HG02973 (cell line): ENCODE measurements around the gene FAM163B.

Experiments
- ATAC-seq: cut with Tn5 transposase; IDR thresholded peaks from one replicate; pipeline ENCODE4 v1.9.1; 2021; ENCODE audit warnings: moderate library complexity; ENCODE audit not compliant: unreplicated experiment

FAM163B gene

DNA sequence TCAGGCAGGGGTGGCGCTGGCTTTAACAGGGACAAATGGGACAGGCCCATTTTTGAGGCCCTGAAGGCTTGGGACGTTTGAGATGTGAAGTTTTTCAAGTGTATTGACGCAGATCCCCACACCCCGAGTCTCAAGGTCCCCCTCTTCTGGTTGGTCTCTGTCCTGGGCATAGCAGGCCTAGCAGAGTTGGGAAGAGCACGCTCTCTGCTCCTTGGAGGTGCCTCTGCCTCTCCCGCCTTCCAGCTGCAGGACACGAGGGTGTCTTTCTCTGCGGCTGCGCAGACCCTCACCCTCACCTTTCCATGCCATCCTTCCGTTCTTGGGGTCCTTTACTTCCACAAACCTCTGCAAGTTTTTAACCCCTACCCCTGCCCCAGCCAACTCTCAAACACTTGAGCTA lies 56.1 kb downstream of the FAM163B start:
- no peak for ATAC-seq

DNA sequence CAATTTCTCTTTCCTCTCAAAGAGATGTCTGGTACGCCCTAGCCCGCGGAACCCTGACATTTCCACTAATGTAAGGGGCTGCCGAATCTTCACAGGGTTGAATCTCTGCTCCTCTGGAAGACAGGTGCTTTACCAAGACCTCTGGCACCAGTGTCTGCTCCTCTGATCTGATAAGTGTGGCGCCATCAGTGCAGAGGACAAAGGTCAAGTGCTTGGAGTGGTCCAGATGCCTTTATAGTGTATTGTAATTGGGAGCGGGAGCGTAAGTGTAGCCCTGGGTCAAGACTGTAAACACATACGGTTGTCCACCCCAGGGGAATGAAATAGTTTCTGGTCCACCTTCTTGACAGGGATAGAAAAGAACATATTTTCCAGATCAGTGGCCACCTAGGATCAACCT lies 57.0 kb downstream of the FAM163B start:
- no peak for ATAC-seq

DNA sequence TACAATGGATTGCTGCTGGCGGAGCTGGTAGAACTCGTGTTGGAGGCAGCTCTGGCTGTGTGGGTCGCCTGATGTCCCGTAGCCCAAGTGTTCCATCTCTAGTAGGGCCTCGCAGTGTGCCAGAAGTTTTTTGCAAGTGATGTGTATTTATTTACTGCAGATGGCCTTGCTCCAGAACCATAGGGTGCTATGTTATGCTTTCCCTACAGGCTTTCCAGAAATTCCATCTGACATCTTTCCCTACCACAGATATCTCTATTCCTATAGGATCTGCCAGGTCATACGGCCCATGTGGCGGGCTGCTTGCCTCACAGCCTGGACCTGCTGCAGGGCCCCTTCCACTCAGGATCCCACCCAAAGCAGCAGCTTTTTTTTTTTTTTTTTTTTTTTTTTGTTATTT lies 57.7 kb downstream of the FAM163B start:
- ATAC-seq: no peak

DNA sequence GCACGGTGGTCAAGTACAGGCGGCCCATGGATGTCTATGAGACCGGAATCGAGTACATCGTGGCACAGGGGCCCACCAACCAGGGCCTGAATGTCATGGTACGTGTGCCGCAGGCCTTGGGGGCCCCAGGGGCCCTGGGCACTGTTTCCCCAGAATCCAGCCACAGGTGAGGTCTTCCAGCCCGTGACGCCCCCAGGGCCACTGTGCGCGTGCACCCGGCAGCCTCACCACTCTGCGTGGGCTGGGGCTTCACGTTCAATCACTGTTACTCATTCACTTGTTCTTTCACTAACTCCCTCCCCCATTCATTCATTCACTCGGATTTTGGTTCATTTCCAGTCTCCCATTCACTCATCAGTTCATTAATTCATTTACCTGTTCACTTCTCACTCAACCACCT lies 62.1 kb downstream of the FAM163B start:
- ATAC-seq: no peak

DNA sequence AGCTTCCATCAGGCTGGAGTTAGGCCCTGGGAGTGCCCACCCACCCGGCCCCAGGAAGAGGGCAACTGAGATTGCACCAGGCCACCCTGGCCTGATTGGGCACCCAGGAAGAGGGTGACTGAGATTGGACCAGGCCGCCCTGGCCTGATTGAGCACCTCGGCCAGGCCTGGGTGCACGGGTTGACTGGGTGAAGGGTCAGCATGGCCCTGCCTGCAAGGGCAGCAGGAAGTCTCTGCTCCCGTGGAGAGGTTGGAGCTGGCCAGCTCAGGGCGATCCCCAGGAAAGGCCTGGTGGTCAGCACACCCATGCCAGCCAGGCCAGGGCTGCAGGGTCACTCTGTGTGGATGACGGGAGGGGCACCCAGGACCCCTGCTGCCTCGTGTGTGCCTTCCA lies 62.9 kb downstream of the FAM163B start:
- ATAC-seq: no peak

DNA sequence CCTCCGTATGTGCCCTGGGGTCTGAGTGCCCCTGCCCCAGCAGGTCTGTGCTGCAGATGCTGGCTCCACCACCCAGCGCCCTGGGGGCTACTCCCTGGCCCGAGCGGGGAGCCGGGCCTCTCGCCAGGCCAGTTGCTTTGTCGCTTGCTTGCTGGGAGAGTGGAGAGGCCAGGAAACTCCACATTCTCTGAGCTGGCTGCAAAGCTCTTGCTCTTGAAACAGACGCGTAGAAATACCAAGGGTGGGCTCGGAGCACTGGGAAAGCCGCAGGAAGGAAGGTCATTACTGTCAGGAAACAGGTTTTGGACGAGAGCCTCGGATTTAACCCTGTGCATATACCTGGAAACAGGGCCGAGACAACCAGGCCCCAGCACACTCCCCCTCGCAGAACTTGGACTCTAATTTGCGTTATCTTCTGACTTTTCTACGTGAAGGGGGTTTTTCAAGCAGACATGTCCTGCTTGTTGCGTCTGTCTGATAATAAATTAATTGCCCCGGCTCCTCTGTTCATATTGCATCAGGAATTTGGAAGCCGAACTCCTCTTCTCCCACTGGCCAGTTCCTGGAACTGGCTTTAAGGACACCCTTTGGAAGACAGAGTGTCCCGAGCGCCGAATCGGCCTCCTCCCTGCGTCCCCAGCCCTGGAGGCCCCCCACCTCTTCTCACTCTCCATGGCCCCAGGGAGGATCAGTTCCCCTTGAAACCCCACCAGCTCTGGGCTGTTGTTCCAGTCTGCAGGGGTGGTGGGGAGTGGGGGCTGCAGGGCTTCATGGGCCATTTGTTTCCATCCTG lies 63.5 kb downstream of the FAM163B start:
- no peak for ATAC-seq

DNA sequence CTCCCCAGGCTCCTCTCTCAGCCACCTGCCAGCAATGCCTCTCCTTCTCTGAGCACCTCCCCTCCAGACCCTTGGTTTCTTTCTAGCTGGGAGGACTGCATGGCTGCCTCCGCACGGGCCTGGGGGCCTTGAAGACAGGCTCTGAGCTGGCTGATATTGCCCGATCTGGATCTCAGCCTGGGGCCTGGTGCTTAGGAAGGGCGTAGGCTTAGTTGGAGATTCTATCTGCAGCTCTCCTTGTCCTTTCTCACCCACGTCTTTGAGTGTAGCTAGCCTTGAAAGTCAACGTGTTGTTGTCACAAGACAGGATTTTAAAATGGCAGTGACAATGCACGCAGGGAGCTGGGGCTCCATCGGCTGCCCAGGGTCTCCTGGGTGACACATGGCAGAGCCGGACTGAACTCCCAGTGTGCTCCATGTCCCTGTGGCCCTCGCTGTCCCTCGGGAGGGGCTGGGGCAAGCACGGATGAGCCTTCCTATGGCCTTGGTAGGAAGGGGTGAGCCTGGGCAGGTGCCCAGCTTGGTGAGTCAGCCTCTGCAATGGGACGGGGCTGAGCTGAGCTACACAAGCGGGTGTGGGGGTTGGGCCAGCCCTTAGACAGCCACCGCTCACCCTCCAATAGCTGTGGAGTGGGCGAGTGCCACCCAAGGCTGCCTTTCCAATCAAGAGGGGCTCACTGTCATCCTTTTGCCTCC lies 65.3 kb downstream of the FAM163B start:
- ATAC-seq: no peak

DNA sequence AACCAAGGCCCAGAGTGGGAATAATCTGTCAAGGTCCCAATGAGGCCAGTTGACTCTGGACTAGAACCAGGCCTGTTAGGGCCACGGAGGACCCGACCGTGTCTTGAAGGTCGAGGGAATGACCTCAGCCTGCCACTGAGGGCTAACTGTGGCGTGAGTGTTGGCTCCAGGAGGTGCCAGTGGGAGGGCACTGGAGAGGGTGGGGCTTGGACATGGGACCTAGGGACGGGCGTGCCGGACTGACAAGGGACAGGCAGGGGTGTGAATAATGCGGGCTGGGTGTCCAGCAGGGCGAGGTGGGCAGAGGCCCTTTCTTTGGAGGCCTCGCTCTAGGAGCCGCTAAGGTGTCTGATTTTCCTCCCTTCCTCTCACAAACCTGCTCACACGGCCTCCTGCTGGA lies 67.2 kb downstream of the FAM163B start:
- ATAC-seq: no peak

DNA sequence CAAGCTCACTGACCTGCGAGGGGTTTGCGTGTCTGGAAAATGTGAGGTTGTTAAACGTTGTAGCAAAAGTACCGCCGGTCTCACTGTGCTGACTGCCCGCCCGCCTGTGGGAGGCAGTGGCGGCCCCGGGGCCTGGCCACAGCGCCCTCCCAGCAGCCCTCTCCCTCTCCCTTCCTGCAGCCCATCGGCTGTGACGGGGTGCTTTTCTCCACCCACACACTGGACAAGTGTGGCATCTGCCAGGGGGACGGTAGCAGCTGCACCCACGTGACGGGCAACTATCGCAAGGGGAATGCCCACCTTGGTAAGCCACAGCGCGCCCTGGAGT lies 68.5 kb downstream of the FAM163B start:
- ATAC-seq: no peak

DNA sequence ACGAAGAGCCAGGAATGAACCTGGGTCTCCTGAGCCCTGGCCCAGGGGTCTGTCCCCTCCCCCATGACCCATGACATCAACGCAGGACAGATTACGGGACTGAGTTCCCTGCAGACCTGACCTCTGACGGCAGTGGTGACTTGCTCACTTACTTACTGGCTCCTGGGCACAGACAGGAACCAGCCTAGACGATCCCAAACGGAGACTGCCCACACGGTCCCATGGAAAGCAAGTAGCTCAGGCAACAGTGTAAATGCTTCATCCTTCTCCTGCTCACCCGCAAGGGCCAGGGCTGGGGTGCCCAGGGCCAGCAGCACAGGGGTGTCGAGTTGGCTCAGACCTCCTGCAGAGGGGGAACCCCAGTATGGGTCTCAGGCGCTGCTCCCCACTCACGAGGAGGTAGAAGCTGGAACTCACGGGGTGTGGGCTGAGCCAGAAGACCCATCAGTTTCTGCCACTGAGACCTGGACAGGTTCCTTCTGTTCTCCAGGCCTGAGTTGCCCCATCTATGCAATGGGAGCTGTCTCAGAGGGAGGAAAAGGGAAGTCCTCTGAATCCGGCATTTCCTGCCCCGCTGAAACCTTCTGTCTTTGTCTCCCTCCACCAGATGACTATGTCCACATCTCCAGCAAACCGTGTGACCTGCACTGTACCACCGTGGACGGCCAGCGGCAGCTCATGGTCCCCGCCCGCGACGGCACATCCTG lies 69.0 kb downstream of the FAM163B start:
- no peak for ATAC-seq

DNA sequence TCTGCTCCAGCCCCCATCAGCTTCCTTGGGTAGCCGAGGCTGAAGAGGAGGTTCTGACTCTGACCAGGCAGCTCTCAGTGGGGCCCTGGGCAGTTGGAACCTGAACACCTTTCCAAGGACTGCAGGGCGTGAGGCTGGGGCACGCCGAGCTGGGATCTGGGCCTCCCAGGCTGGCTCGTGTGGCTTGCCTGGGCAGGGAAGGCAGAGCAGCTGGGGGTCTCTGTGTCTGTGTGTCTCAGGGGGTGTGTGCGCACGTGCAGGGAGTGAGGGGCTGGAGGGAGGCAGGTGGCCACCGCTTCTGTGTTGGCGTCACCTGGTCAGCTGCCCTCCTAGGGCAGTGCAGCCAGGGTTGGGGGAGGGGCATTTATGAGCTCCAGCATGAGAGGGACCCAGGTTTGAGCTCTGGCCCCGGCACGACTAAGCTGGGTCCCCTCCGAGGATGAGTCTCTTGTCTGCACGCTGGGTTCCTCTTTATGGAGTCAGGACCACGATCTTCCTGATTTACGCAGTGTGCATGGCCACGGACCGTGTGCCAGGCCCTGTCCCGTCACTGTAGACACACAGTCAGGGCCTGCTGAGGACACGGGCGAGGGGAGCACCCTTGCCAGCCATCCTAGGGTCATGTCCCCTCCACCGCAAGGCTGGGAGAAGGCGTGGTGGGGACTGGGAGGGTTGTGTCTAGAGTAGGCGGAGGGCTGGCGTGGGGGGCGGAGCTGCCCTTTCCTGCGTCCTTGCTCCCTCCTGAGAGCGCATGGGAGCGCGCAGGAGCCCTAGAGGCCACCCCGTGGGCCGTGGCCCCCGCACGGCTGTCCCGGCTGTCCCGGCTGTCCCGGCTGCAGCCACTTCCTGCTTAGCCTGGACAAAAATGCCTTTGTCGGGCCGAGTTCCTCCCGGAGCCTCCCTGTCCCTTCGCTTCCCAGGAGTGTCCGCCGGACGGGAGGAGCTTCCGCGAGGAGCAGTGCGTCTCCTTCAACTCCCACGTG lies 70.0 kb downstream of the FAM163B start:
- no peak for ATAC-seq

DNA sequence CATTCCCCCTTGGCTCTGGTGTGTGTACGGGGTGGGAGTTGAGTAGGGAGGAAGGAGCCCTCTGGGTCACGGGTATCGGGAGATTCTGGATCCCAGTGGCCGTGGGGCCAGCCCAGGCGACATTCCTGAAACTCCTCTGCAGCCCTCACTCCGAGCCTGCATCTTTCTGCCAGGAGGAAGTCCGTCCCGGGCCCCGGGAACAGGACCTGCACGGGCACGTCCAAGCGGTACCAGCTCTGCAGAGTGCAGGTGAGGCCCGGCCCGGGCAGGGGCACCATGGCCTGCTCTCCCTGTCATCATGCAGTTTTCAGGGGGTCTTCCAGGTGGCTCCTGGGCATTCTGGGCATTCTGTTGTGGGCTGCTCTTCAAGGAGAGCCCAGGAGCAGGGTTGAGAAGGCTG lies 71.0 kb downstream of the FAM163B start:
- ATAC-seq: no peak

DNA sequence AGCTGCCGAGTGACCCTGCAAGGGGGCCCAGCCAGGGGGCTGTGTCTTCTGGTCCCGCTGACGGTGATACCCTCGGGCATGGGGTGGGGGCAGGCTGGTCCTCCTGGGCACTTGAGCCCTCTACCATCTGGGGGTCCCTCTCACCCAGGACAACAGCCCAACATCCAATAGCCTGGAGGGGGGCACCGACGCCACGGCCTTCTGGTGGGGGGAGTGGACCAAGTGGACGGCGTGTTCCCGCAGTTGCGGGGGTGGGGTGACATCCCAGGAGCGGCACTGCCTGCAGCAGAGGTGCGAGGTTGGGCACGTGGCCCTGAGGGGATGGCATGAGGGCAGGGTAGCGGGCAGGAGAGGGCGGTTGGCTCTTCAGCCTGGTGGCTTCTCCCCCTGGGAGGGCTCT lies 71.9 kb downstream of the FAM163B start:
- ATAC-seq: no peak

DNA sequence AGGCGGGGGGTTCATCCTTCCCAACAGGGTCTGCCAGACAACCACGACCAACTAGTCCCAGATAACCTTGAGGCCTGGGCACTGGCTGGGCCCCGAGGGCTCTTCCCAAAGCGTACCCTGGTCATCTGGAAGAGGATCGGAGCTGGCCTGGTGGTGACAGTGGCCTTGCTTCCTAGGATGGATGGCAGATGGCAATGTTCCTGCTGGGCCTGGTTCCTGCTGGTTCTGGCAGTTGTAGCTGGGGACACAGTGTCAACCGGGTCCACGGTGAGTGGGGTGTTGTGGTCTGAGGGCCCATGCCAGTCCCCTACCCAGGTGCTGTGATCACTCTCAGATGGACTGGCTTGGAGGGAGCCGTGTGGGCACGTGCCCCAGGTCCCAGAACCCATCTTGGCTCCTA lies 72.7 kb downstream of the FAM163B start:
- ATAC-seq: no peak

DNA sequence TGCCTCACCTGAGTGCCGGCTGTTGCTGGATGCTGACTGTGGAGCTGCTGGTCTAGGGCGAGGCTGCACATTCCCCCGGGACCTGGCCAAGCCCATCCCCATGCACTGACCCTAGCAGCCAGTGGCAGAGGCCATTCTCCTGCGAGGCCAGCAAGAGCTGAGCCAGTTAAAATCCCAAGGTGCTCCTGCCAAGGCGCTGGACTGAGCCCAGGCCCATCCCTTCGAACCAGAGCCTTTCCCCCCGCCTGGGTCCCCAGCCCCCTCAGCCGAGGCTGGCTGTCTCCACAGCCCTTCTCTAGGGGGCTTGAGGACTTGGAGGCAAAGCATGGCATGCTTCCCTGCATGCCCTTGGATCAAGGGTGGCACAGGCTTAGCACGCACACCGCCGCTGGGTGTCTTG lies 73.1 kb downstream of the FAM163B start:
- no peak for ATAC-seq

DNA sequence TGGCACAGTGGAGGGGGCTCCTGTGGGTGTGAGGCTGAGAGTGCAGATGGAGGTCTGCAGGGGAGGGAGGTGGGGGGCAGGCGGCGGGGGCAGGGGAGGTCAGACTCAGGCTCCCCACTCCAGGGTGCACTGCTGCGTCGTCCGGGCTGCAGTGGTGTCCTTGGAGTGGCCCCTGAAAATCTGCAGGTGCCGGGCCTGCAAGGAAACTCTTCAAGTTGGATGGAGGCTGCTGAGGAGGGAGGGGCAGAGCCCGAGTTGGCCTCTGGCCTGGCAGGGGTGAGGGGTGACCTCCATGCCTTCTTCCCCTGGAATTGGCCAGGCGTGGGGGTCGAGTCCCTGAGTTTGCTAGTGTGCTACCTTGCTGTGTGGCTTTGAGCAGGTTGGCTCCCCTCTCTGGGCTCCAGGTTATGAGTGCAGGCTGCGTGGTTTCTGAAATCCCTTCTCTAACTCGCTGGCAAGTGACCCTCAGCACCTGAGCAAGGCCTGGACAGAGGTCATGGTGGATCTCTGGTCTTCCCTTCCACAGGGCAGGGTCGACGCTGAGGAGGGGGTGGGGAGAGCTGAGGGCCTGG lies 73.8 kb downstream of the FAM163B start:
- no peak for ATAC-seq

DNA sequence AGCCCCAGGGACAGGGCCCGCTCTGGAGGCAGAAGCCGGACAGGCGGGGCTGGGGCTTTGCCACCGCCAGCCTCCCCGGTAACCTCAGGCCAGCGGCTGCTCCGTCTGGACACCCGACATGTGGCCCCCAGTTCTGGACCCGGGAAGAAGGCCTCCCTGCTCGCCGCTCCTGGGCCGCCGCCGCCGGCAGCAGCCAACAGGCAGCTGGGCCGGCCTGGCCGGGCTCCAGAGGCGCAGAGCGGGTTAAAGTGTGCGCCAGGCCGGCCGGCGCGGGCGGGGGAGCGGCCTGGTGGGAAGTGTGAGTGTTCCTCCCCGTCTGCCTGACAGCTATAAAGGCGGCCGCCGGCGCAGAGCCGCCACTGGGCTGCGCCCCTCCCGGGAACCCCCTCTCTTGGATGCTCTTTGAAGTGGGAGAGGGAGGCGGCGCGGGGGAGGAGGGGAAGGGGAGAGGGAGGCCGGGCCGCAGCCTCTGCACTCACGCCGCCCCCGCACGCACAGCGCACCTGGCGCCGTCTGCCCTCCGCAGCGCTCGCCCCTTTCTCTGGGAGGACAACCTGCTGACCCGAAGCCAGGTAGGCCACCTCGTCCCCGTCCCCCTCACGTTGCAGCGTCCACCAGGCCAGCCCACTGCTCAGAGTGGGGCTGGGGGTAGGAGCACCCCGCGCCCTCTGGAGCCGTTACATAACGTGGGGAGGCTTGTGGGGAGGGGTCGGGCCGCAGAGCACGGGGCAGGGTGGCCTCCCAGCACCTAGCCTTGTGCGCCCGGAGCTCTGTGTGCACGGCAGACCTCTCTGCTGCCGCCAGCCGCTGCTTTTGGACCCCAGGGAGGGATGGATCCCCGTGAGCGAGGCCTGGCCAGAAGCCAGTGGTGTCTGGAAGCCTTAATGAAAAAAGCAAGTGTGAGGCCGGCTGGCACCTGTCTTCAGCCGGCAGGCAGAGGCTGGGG lies 74.6 kb downstream of the FAM163B start, which contains the start of gene ADAMTSL2:
Gene ADAMTSL2, plus strand, starts transcription at position 359 of the 946 bp plus-strand sequence. CDS start 2,009 bp downstream, outside the sequence.
- no peak for ATAC-seq

DNA sequence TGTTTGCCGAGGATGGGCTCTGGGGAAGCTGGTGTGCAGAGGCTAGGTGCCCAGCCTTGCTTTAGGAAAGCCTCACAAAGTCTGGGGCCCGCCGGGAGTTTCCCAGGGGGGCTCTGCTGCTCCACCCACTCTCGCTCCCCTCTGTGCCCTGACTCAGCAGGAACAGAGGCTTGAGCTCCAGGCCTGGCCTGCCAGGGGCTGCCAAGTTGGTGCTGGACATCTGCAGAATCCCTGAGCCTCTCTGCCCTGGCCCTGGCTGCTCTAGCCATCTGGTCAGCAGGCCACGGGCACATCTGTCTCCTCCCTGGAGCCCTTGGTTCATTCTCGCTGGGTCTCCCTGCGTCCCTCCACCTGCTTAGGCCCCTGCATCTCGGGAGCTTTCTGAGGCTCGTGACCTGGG lies 75.3 kb downstream of the FAM163B start:
- no peak for ATAC-seq

DNA sequence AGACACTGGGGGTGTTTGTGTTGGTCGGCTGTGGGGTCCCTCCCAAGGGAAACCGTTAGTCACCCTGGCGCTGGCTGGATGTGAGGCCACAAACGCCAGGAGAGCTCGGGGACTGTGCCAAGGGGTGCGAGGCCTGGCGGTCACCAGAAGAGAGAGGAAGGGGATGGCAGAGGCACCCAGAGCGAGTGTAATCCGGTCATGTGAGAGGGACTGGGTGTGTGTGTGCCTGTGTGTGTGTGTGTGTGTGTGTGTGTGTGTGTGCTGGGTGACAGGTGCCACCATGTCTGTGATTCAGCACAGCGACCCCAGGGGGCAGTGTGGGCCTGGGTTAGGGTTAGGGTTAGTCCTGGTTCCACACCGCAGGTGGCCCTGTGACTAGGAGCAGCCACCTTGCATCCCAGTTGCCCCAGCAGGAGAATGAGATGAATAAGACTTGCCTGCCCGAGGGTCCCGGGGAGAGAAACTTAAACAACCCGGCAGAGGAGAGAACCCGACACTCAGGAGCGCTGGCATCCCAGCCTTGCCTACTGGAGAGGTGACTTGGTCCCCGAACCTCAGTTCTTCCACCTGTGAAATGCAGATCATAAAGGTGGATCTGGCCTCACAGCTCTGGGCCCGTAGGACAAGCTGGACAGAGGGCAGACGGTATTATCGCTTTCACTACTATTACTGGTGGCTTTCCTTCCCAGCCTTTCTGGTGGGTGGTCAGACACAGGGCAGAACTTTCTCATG lies 76.1 kb downstream of the FAM163B start:
- ATAC-seq: no peak
